ENCODE measurements around the gene INF2. TPM values are rescaled to one million over a fixed set of nuclear protein-coding genes. Genes with fewer than 3 reads are reported as not detected.

Gene INF2
- total RNA-seq, 2 donors from 2014 or later, result 162 to 264 TPM

- Histone ChIP-seq H3K9ac (ENCODE audit: low read depth in 2 of 2, low read length in 2 of 2) (no peak overlapping the region), H3K4me3 (no peak overlapping the region), H3K9me3 (no peaks in the 10 kb centered on the region), H3K27me3 (no peaks in the 10 kb centered on the region), H3K36me3 (peaks cover 26% of the 10 kb centered on the region), H3K4me1 (no peaks in the 10 kb centered on the region), H3K27ac (no peak overlapping the region)
- no peak for DNase-seq
- TF ChIP-seq CTCF (IDR thresholded peaks at IDR 0.05), result no peak
- intact Hi-C loops (cut with DNase I), result loop anchor here (2.0 kb wide), 1 partner anchor 59 kb away; no protein-coding TSS in a partner anchor
These were observed 20.1 kb downstream of the INF2 start for GRCh38 chr14:104709387-104710039.

- peaks cover 21% of the 10 kb centered on the region for H3K36me3 ChIP-seq
These were observed 20.8 kb downstream of the INF2 start for GRCh38 chr14:104710071-104710735.

GRCh38 chr14:104712881-104713734, 23.7 kb downstream of the INF2 start:
- H3K27ac ChIP-seq, result no peak overlapping the region
- no peaks in the 10 kb centered on the region for H3K4me1 ChIP-seq
- TF ChIP-seq CTCF (IDR thresholded peaks at IDR 0.05), result no peak
- no peak for DNase-seq
- H3K9me3 ChIP-seq, result no peaks in the 10 kb centered on the region
- no peak overlapping the region for H3K4me3 ChIP-seq
- no peak overlapping the region for H3K9ac ChIP-seq (ENCODE audit: low read depth in 2 of 2, low read length in 2 of 2)
- intact Hi-C loops (cut with DNase I), result no loop called here
- no peaks in the 10 kb centered on the region for H3K27me3 ChIP-seq
- peaks cover 21% of the 10 kb centered on the region for H3K36me3 ChIP-seq

More at GRCh38 chr14:104710071-104710735, 20.8 kb downstream of the INF2 start:
- Histone ChIP-seq H3K9me3 (no peaks in the 10 kb centered on the region), H3K4me3 (no peak overlapping the region), H3K4me1 (no peaks in the 10 kb centered on the region), H3K9ac (ENCODE audit: low read depth in 2 of 2, low read length in 2 of 2) (no peak overlapping the region), H3K27me3 (no peaks in the 10 kb centered on the region), H3K27ac (no peak overlapping the region)
- no peak for DNase-seq
- TF ChIP-seq CTCF (IDR thresholded peaks at IDR 0.05), result no peak
- intact Hi-C loops (cut with DNase I), result no loop called here

GRCh38 chr14:104714066-104714465, 24.6 kb downstream of the INF2 start:
- H3K9ac ChIP-seq (ENCODE audit: low read depth in 2 of 2, low read length in 2 of 2), result no peak overlapping the region
- intact Hi-C loops (cut with DNase I), result no loop called here
- no peaks in the 10 kb centered on the region for H3K4me1 ChIP-seq
- DNase-seq, result no peak
- H3K4me3 ChIP-seq, result no peak overlapping the region
- TF ChIP-seq CTCF (IDR thresholded peaks at IDR 0.05), result no peak
- H3K9me3 ChIP-seq, result no peaks in the 10 kb centered on the region
- no peak overlapping the region for H3K27ac ChIP-seq
- no peaks in the 10 kb centered on the region for H3K27me3 ChIP-seq
- peaks cover 21% of the 10 kb centered on the region for H3K36me3 ChIP-seq

GRCh38 chr14:104714681-104715080, 25.3 kb downstream of the INF2 start:
- H3K4me1 ChIP-seq, result no peaks in the 10 kb centered on the region
- DNase-seq, result no peak
- H3K27me3 ChIP-seq, result no peaks in the 10 kb centered on the region
- H3K27ac ChIP-seq, result no peak overlapping the region
- intact Hi-C loops (cut with DNase I), result no loop called here
- no peak for TF ChIP-seq CTCF (IDR thresholded peaks at IDR 0.05)
- H3K9me3 ChIP-seq, result no peaks in the 10 kb centered on the region
- peaks cover 21% of the 10 kb centered on the region for H3K36me3 ChIP-seq
- no peak overlapping the region for H3K4me3 ChIP-seq
- H3K9ac ChIP-seq (ENCODE audit: low read depth in 2 of 2, low read length in 2 of 2), result no peak overlapping the region
